Endothelial cell of umbilical vein (primary cell): ENCODE data around the gene DPP10. TPM values are rescaled to one million over a fixed set of nuclear protein-coding genes. Genes with fewer than 3 reads are reported as not detected.

Experiments
- BruUV-seq: library from RNA; stranded (reverse); fragments of 400-500 nt; replicated peaks from 2 replicates; lab custom pipeline; 2021; lab: Mats Ljungman, UMichigan
- CTCF ChIA-PET: fragments of 300-600, 350-600 bp; sonication (Branson Sonifier 250); formaldehyde crosslinking; loops from one replicate; lab custom pipeline; 2021; ENCODE audit warnings: antibody characterized with exemption, inconsistent platforms; lab: Charles Lee
- POLR2A ChIA-PET: fragments of 300-600, 350-600 bp; sonication (Branson Sonifier 250); formaldehyde crosslinking; loops from one replicate; lab custom pipeline; 2021; ENCODE audit warnings: antibody characterized with exemption, inconsistent platforms; lab: Charles Lee
- DNase-seq: peaks from one replicate; pipeline ENCODE4 v3.0.0-alpha.2; 2011; ENCODE audit warnings: low read depth, low spot score
- FAIRE-seq: peaks from 2 replicates; lab custom pipeline; 2011; peaks lifted over from hg19 to GRCh38; lab: Jason Lieb, UNC
- H2AFZ ChIP-seq: 2 replicates; pipeline ENCODE4 v1.6.0; 2012; ENCODE audit warnings: low read depth, low read length, control low read depth, inconsistent platforms
- H3K27ac ChIP-seq: 2 replicates; pipeline ENCODE4 v1.5.1; 2011; ENCODE audit warnings: low read depth, mild to moderate bottlenecking, control low read depth, low read length, moderate library complexity; ENCODE audit not compliant: insufficient read depth
- H3K27me3 ChIP-seq, 2 experiments: 2 replicates each; pipeline versions ENCODE4 v1.6.0 to v1.6.1; 2011; ENCODE audit warnings: low read length in 2 of 2, mixed read lengths in 1 of 2; ENCODE audit not compliant: control insufficient read depth in 2 of 2, insufficient read depth in 2 of 2
- H3K36me3 ChIP-seq, 2 experiments: 2 replicates in 1 of 2; 3 replicates in 1 of 2; pipeline ENCODE4 v1.5.1; 2011; ENCODE audit warnings: low read length in 2 of 2, mild to moderate bottlenecking in 1 of 2, moderate library complexity in 1 of 2; ENCODE audit not compliant: control insufficient read depth in 2 of 2, insufficient read depth in 2 of 2; ENCODE audit errors: extremely low read depth in 1 of 2
- H3K4me1 ChIP-seq: 3 replicates; pipeline ENCODE4 v1.5.1; 2011; ENCODE audit warnings: mild to moderate bottlenecking, low read length; ENCODE audit not compliant: control insufficient read depth, insufficient read depth; ENCODE audit errors: extremely low read depth
- H3K4me2 ChIP-seq: 2 replicates; pipeline ENCODE4 v1.6.1; 2011; ENCODE audit warnings: low read length, control low read depth, mixed read lengths; ENCODE audit not compliant: insufficient read depth
- H3K4me3 ChIP-seq, 3 experiments: fragments of 200-600 bp in 1 of 3; sonication (generic), shearing (Covaris generic) in 1 of 3; replicated peaks in 1 of 3; 2 replicates each; pipeline ENCODE4 v1.5.1; 2011 to 2016; ENCODE audit warnings: control low read depth in 3 of 3, low read length in 3 of 3, mild to moderate bottlenecking in 2 of 3, inconsistent platforms in 1 of 3, low read depth in 1 of 3, moderate library complexity in 1 of 3; ENCODE audit not compliant: insufficient read depth in 1 of 3
- H3K79me2 ChIP-seq: 2 replicates; pipeline ENCODE4 v1.6.0; 2012; ENCODE audit warnings: low read length, inconsistent platforms; ENCODE audit not compliant: control insufficient read depth, insufficient read depth
- H3K9ac ChIP-seq: replicated peaks from 2 replicates; pipeline ENCODE3; 2011; ENCODE audit warnings: low read length, control low read depth; ENCODE audit not compliant: insufficient read depth; ENCODE audit errors: extremely low read depth
- H3K9me1 ChIP-seq: replicated peaks from 3 replicates; pipeline ENCODE4 v1.6.0; 2011; ENCODE audit warnings: mild to moderate bottlenecking, low read length; ENCODE audit not compliant: control insufficient read depth, insufficient read depth; ENCODE audit errors: extremely low read depth
- H3K9me3 ChIP-seq: replicated peaks from 2 replicates; pipeline ENCODE4 v1.5.1; 2012; ENCODE audit warnings: low read length, inconsistent platforms; ENCODE audit not compliant: control insufficient read depth, insufficient read depth
- H4K20me1 ChIP-seq: replicated peaks from 2 replicates; pipeline ENCODE3; 2011; ENCODE audit warnings: mild to moderate bottlenecking, low read length; ENCODE audit not compliant: control insufficient read depth, insufficient read depth; ENCODE audit errors: extremely low read depth
- EZH2 ChIP-seq: IDR thresholded peaks from 2 replicates; pipeline ENCODE4 v1.6.1; 2012; ENCODE audit warnings: borderline replicate concordance, low read depth, mild to moderate bottlenecking, moderate library complexity, low read length, inconsistent platforms; ENCODE audit not compliant: severe bottlenecking
- FOS ChIP-seq: IDR thresholded peaks from 2 replicates; pipeline ENCODE4 v1.6.1; 2011; ENCODE audit warnings: mild to moderate bottlenecking, low read length, moderate library complexity, borderline replicate concordance; ENCODE audit not compliant: insufficient read depth
- GATA2 ChIP-seq: IDR thresholded peaks from 2 replicates; pipeline ENCODE4 v1.7.0; 2011; ENCODE audit warnings: low read depth, mild to moderate bottlenecking, moderate library complexity, mixed read lengths, low read length; ENCODE audit not compliant: insufficient read length, insufficient read depth
- JUN ChIP-seq: IDR thresholded peaks from 2 replicates; pipeline ENCODE4 v1.6.1; 2011; ENCODE audit warnings: borderline replicate concordance, low read depth; ENCODE audit not compliant: insufficient read length, insufficient read depth
- MYC ChIP-seq: IDR thresholded peaks from one replicate; pipeline ENCODE4 v1.6.1; 2011; ENCODE audit warnings: mild to moderate bottlenecking, low read depth, low read length
- POLR2A ChIP-seq: IDR thresholded peaks from 2 replicates; pipeline ENCODE4 v1.6.1; 2012; ENCODE audit warnings: low read depth, mild to moderate bottlenecking, control low read depth, low read length
- POLR2AphosphoS5 ChIP-seq: IDR thresholded peaks from 2 replicates; pipeline ENCODE4 v1.6.1; 2012; ENCODE audit warnings: low read depth, mild to moderate bottlenecking, control low read depth, low read length, moderate library complexity; ENCODE audit not compliant: insufficient read depth
- dilution Hi-C: fragments of 300-500 bp; cut with MboI; formaldehyde crosslinking; loops from one replicate; pipeline ENCODE4 v1.15.0; 2019; ENCODE audit warnings: low sequenced_read_pairs; ENCODE audit not compliant: extremely low pct_ligation_motif_present
- intact Hi-C: fragments of 100-400 bp; cut with micrococcal nuclease; formaldehyde crosslinking; loops from one replicate; pipeline ENCODE4 v1.10.0; 2022
- polyA plus RNA-seq, 4 experiments: library from polyadenylated mRNA; depleted of rRNA in 3 of 4; stranded (reverse) in 3 of 4; unstranded in 1 of 4; fragments of >200 nt; gene quantifications; 2 replicates each; pipeline versions ENCODE4 v1.2.1 to v1.2.3, GENCODE V29; 2011 to 2012; ENCODE audit warnings: missing spikeins in 1 of 4
- total RNA-seq: library from RNA; stranded (reverse); gene quantifications from 2 replicates; pipeline ENCODE4 v1.2.3, GENCODE V29; 2021
- TF ChIP-seq, protein P1 (sequence below), 2 donors: IDR thresholded peaks; 1 replicate in 1 of 2; 2 replicates in 1 of 2; pipeline ENCODE4 v1.5.1; 2011; ENCODE audit warnings: low read length in 2 of 2, mild to moderate bottlenecking in 2 of 2, moderate library complexity in 2 of 2, control low read depth in 1 of 2, inconsistent platforms in 1 of 2, low read depth in 1 of 2; ENCODE audit not compliant: insufficient read depth in 1 of 2; ENCODE audit errors: extremely low read depth in 1 of 2

DPP10 gene
- total and polyA plus RNA-seq, 2 donors (not counting 3 experiments of a cell fraction or from before 2014, with no cell fraction given): not detected

DNA sequence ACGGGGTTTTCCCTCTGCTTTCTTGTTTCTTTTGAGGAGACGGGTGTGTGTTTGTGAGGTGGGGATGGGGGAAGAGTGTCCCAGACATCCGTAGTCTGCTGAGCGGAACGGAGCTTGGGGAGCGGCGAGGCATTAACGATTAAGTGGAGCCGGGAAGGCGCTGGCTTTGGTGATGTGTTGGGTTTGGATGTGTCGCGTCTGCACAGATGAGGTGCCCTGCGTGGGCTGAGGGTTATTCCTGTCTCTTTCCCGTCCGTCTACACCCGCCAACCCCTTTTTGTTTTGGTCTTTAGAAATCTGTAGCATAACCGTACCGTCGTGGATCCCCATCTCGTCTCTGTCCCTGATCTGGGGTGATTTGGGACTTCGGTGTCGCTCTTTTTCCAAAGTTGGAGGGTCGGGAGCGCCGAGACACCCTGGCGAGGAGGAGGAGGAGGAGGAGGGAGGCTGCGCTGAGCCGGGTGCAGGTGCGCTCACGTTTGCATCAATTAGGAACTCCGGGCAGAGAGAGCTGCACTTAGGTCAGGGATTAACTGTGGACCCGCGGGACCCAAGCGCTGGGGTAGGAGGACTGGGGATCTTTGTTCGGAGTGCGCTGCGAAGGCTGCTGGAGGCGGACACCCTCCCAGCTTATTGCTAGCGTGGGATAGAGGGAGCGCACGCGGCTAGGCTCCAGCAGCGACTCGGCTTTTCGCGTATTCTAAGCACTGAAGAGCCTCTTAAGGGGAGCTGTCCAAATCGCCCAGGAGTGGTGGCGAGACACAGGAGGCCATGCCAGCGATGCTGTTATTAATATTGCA is 720.3 kb downstream of the DPP10 start:
- H3K9me1 ChIP-seq: no peaks in the 10 kb centered on the region
- ChIA-PET POLR2A (no interaction called here), CTCF (interaction anchor here (1.4 kb wide), 1 partner anchor 8 kb away, joined by 5 read pairs; no protein-coding TSS in a partner anchor)
- BruUV-seq: no TSS peak
- H3K27ac ChIP-seq: no peak overlapping the region
- H3K27me3 ChIP-seq: peaks cover 3 to 4% of the 10 kb centered on the region in 2 experiments
- no peaks in the 10 kb centered on the region for H3K79me2 ChIP-seq
- TF ChIP-seq POLR2AphosphoS5: no peak
- no peak overlapping the region for H3K4me2 ChIP-seq
- no peak overlapping the region for H3K4me3 ChIP-seq
- no peaks in the 10 kb centered on the region for H4K20me1 ChIP-seq
- DNase-seq (no peak), FAIRE-seq (no peak)
- no peaks in the 10 kb centered on the region for H3K4me1 ChIP-seq
- intact Hi-C loops: no loop called here
- H2AFZ ChIP-seq: no peak overlapping the region
- H3K9ac ChIP-seq: no peak overlapping the region
- H3K36me3 ChIP-seq: no peaks in the 10 kb centered on the region
- dilution Hi-C loops: no loop called here
- H3K9me3 ChIP-seq: peaks cover under 1% of the 10 kb centered on the region

DNA sequence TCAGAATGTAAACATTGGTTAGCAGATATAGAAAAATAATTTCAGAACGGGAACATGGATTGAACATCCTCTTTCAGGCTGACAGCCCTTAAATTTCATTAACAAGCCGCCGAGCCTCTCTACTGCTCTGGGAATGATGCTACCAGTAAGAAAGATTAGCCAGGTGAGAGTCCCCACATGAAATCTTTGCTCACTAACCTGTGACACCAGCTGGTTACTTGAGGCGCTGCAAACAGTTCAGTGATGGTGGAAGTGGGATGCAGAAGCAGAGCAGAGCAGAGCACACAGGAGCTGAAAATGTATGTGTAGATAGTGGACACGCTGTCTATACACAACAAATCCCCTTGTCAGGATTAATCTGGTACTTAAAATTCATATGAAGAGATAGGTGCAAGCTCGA is 721.1 kb downstream of the DPP10 start:
- dilution Hi-C loops: no loop called here

More for the DNA sequence above, 721.1 kb downstream of the DPP10 start:
- intact Hi-C loops: no loop called here
- Histone ChIP-seq H2AFZ (no peak overlapping the region), H3K27ac (no peak overlapping the region), H3K4me1 (no peaks in the 10 kb centered on the region), H3K36me3 (no peaks in the 10 kb centered on the region), H3K9me3 (no peaks in the 10 kb centered on the region), H3K4me3 (no peak overlapping the region), H3K27me3 (peaks cover 3 to 4% of the 10 kb centered on the region in 2 experiments), H3K4me2 (no peak overlapping the region), H4K20me1 (no peaks in the 10 kb centered on the region), H3K9ac (no peak overlapping the region), H3K79me2 (no peaks in the 10 kb centered on the region), H3K9me1 (no peaks in the 10 kb centered on the region)
- no TSS peak for BruUV-seq
- ChIA-PET CTCF (interaction anchor here (1.4 kb wide), 1 partner anchor 9 kb away, joined by 5 read pairs; no protein-coding TSS in a partner anchor), POLR2A (no interaction called here)
- no peak for FAIRE-seq
- DNase-seq: no peak
- TF ChIP-seq, protein P1, sequence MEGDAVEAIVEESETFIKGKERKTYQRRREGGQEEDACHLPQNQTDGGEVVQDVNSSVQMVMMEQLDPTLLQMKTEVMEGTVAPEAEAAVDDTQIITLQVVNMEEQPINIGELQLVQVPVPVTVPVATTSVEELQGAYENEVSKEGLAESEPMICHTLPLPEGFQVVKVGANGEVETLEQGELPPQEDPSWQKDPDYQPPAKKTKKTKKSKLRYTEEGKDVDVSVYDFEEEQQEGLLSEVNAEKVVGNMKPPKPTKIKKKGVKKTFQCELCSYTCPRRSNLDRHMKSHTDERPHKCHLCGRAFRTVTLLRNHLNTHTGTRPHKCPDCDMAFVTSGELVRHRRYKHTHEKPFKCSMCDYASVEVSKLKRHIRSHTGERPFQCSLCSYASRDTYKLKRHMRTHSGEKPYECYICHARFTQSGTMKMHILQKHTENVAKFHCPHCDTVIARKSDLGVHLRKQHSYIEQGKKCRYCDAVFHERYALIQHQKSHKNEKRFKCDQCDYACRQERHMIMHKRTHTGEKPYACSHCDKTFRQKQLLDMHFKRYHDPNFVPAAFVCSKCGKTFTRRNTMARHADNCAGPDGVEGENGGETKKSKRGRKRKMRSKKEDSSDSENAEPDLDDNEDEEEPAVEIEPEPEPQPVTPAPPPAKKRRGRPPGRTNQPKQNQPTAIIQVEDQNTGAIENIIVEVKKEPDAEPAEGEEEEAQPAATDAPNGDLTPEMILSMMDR (IDR thresholded peaks at IDR 0.05; ENCODE audit: extremely low read depth in 1 of 2, insufficient read depth in 1 of 2, low read depth in 1 of 2, low read length in 2 of 2): no peak
- TF ChIP-seq MYC (no peak), EZH2 (no peak), GATA2 (no peak), POLR2AphosphoS5 (no peak), JUN (no peak), FOS (no peak), POLR2A (no peak)
